MCF 10A (cell line): ENCODE data around the gene KRTAP29-1. TPM values are rescaled to one million over a fixed set of nuclear protein-coding genes. Genes with fewer than 3 reads are reported as not detected.
A peak's percentile ranks its signal among the peaks of the same experiment; 100 is the strongest.
"Not testable (repeated sequence)": the region's sequence is repeated elsewhere in the genome, so short reads cannot be mapped to it uniquely, and the experiment has no call there.

Experiments used
- BruUV-seq: library from RNA; stranded (reverse); fragments of 400-500 nt; replicated peaks from 2 replicates; lab custom pipeline; 2021; lab: Mats Ljungman, UMichigan
- CTCF ChIA-PET: fragments of 300-600 bp; sonication (Branson Sonifier 250); formaldehyde crosslinking; extraction: SDS; loops from one replicate; lab custom pipeline; 2021; ENCODE audit warnings: antibody characterized with exemption, inconsistent platforms; lab: Yijun Ruan, JAX
- POLR2A ChIA-PET: fragments of 300-600, 350-650 bp; sonication (Branson Sonifier 250); formaldehyde crosslinking; extraction: SDS; loops from one replicate; lab custom pipeline; 2020; ENCODE audit warnings: antibody characterized with exemption, inconsistent platforms; lab: Yijun Ruan, JAX
- DNase-seq: peaks from one replicate; pipeline ENCODE4 v3.0.0-alpha.2; 2018; ENCODE audit not compliant: unreplicated experiment
- H3K27ac Mint-ChIP-seq: one replicate; pipeline ENCODE4 v1.8.0; 2022; ENCODE audit warnings: mild to moderate bottlenecking, low read depth, mixed read lengths; ENCODE audit not compliant: unreplicated experiment
- H3K27me3 Mint-ChIP-seq: one replicate; pipeline ENCODE4 v1.8.0; 2022; ENCODE audit warnings: mixed read lengths; ENCODE audit not compliant: insufficient read depth, unreplicated experiment
- H3K36me3 Mint-ChIP-seq: one replicate; pipeline ENCODE4 v1.8.0; 2022; ENCODE audit warnings: mild to moderate bottlenecking, moderate library complexity, mixed read lengths; ENCODE audit not compliant: insufficient read depth, unreplicated experiment
- H3K4me1 Mint-ChIP-seq: one replicate; pipeline ENCODE4 v1.8.0; 2022; ENCODE audit warnings: mixed read lengths; ENCODE audit not compliant: insufficient read depth, unreplicated experiment
- H3K4me3 Mint-ChIP-seq: one replicate; pipeline ENCODE4 v1.8.0; 2022; ENCODE audit warnings: mild to moderate bottlenecking, moderate library complexity, mixed read lengths; ENCODE audit not compliant: unreplicated experiment
- H3K9me3 Mint-ChIP-seq: one replicate; pipeline ENCODE4 v1.8.0; 2022; ENCODE audit warnings: mixed read lengths; ENCODE audit not compliant: unreplicated experiment
- intact Hi-C: fragments of 100-400 bp; cut with micrococcal nuclease; formaldehyde crosslinking; loops from 2 replicates; pipeline ENCODE4 v1.14.1; 2022
- total RNA-seq: library from RNA; stranded (reverse); gene quantifications from 2 replicates; pipeline ENCODE4 v1.2.3, GENCODE V29; 2022
- TF ChIP-seq, protein P1 (sequence below): fragments of 200-600 bp; IDR thresholded peaks from one replicate; pipeline ENCODE4 v1.8.0; 2022; ENCODE audit warnings: antibody characterized with exemption, mild to moderate bottlenecking; ENCODE audit not compliant: unreplicated experiment

The KRTAP29-1 gene
- total RNA-seq, 1 experiment from 2014 or later, result not detected

GRCh38 chr17:41347869-41348760, 45.5 kb upstream of the KRTAP29-1 start:
- no TSS peak for BruUV-seq
- Mint-ChIP-seq H3K4me3 (no peak overlapping the region), H3K27me3 (peaks cover 19% of the 10 kb centered on the region), H3K27ac (no peak overlapping the region), H3K4me1 (no peaks in the 10 kb centered on the region), H3K36me3 (no peaks in the 10 kb centered on the region), H3K9me3 (no peaks in the 10 kb centered on the region)
- TF ChIP-seq, protein P1, sequence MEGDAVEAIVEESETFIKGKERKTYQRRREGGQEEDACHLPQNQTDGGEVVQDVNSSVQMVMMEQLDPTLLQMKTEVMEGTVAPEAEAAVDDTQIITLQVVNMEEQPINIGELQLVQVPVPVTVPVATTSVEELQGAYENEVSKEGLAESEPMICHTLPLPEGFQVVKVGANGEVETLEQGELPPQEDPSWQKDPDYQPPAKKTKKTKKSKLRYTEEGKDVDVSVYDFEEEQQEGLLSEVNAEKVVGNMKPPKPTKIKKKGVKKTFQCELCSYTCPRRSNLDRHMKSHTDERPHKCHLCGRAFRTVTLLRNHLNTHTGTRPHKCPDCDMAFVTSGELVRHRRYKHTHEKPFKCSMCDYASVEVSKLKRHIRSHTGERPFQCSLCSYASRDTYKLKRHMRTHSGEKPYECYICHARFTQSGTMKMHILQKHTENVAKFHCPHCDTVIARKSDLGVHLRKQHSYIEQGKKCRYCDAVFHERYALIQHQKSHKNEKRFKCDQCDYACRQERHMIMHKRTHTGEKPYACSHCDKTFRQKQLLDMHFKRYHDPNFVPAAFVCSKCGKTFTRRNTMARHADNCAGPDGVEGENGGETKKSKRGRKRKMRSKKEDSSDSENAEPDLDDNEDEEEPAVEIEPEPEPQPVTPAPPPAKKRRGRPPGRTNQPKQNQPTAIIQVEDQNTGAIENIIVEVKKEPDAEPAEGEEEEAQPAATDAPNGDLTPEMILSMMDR, result no peak
- intact Hi-C loops, result no loop called here
- POLR2A ChIA-PET, result interaction anchor here (0.6 to 1.1 kb wide), 5 partner anchors 9 to 341 kb away, joined by 3 to 4 read pairs (median 3); no protein-coding TSS in a partner anchor
- CTCF ChIA-PET, result interaction anchor here (0.5 to 1.6 kb wide), 9 partner anchors 14 to 803 kb away, joined by 3 to 4 read pairs (median 3); no protein-coding TSS in a partner anchor
- peak; percentile 1 for DNase-seq

GRCh38 chr17:41346421-41346820, 43.8 kb upstream of the KRTAP29-1 start:
- H3K4me3 Mint-ChIP-seq, H3K27ac Mint-ChIP-seq, H3K9me3 Mint-ChIP-seq, H3K36me3 Mint-ChIP-seq, H3K4me1 Mint-ChIP-seq, BruUV-seq, DNase-seq, H3K27me3 Mint-ChIP-seq, intact Hi-C loops: not testable (repeated sequence)
- ChIA-PET CTCF (interaction anchor here (0.5 kb wide), 1 partner anchor 14 kb away, joined by 4 read pairs; no protein-coding TSS in a partner anchor), POLR2A (interaction anchor here (1.6 kb wide), 1 partner anchor 11 kb away, joined by 3 read pairs; no protein-coding TSS in a partner anchor)

GRCh38 chr17:41345992-41346391, 43.3 kb upstream of the KRTAP29-1 start:
- Mint-ChIP-seq H3K27me3 (no peaks in the 10 kb centered on the region), H3K4me1 (no peaks in the 10 kb centered on the region), H3K27ac (no peak overlapping the region), H3K4me3 (no peak overlapping the region), H3K36me3 (no peaks in the 10 kb centered on the region), H3K9me3 (no peaks in the 10 kb centered on the region)
- no peak for DNase-seq
- POLR2A ChIA-PET, result interaction anchor here (1.6 kb wide), 1 partner anchor 11 kb away, joined by 3 read pairs; no protein-coding TSS in a partner anchor
- intact Hi-C loops, result no loop called here
- CTCF ChIA-PET, result interaction anchor here (0.5 to 0.6 kb wide), 2 partner anchors 14 to 185 kb away, joined by 3 to 4 read pairs; partner anchors contain the start of gene KRTAP4-4
- no TSS peak for BruUV-seq
- TF ChIP-seq, protein P1, result no peak

DNA sequence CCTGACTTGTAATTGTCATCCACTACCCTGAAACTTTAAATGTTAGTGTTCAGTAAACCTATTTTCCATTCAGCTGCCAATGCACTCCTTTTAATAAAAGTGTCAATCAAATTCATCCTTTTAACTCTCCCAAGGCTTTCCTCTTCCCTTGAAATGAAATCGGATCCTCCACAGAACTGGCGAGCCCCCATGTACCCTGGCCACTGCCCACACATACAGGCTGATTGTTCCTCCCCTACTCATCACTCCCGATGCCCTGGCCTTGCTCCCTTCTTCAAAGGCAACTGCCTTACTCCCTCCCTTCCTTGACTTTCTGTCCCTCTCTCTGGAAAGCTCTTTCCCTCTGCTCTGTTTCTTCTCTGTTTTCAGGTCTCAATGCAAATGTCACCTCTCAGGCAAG, 40.4 kb upstream of the KRTAP29-1 start:
- no peak for DNase-seq
- Mint-ChIP-seq H3K9me3 (no peaks in the 10 kb centered on the region), H3K36me3 (no peaks in the 10 kb centered on the region), H3K27ac (no peak overlapping the region), H3K4me3 (no peak overlapping the region), H3K27me3 (no peaks in the 10 kb centered on the region), H3K4me1 (peaks cover 11% of the 10 kb centered on the region)
- BruUV-seq, result no TSS peak
- CTCF ChIA-PET, result interaction anchor here (0.6 to 1.5 kb wide), 3 partner anchors 20 to 321 kb away, joined by 3 to 5 read pairs (median 4); no protein-coding TSS in a partner anchor
- intact Hi-C loops, result no loop called here
- POLR2A ChIA-PET, result no interaction called here
- TF ChIP-seq, protein P1, result no peak
